ENCODE measurements around the gene MFGE8. TPM values are rescaled to one million over a fixed set of nuclear protein-coding genes. Genes with fewer than 3 reads are reported as not detected.

Gene MFGE8
- total and polyA plus RNA-seq, 9 of the 15 experiments (the other 6 are each of a cell fraction or from before 2014, with no cell fraction given), result 2.3 to 142 (median 62.3) TPM

- peak; percentile 93 for TF ChIP-seq TFE3 (CRISPR knock-in tag; IDR thresholded peaks at IDR 0.05)
- TF ChIP-seq REST (IDR thresholded peaks at IDR 0.05; ENCODE audit: borderline replicate concordance), result 0 out of 2 replicates have a peak, but pooled peaks have one; percentile 17
- no peak for TF ChIP-seq REST (CRISPR knock-in tag; IDR thresholded peaks at IDR 0.05; ENCODE audit: low read depth)
- TF ChIP-seq, protein P1, sequence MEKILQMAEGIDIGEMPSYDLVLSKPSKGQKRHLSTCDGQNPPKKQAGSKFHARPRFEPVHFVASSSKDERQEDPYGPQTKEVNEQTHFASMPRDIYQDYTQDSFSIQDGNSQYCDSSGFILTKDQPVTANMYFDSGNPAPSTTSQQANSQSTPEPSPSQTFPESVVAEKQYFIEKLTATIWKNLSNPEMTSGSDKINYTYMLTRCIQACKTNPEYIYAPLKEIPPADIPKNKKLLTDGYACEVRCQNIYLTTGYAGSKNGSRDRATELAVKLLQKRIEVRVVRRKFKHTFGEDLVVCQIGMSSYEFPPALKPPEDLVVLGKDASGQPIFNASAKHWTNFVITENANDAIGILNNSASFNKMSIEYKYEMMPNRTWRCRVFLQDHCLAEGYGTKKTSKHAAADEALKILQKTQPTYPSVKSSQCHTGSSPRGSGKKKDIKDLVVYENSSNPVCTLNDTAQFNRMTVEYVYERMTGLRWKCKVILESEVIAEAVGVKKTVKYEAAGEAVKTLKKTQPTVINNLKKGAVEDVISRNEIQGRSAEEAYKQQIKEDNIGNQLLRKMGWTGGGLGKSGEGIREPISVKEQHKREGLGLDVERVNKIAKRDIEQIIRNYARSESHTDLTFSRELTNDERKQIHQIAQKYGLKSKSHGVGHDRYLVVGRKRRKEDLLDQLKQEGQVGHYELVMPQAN (IDR thresholded peaks at IDR 0.05; ENCODE audit: borderline replicate concordance), result no peak
- TF ChIP-seq SNRNP70 (optimal IDR thresholded peaks at IDR 0.05; ENCODE audit: low read depth, low read length), result no peak
- TF ChIP-seq KLF1 (tag; IDR thresholded peaks at IDR 0.05), result no peak
- TF ChIP-seq TOE1 (IDR thresholded peaks at IDR 0.05; ENCODE audit: borderline replicate concordance), result peak; percentile 82; the same call in 1 of the 2 replicates
- TF ChIP-seq TOE1 (CRISPR knock-in tag; IDR thresholded peaks at IDR 0.05; ENCODE audit: borderline replicate concordance, low read depth), result no peak
- no peak for TF ChIP-seq THAP7 (CRISPR knock-in tag; IDR thresholded peaks at IDR 0.05)
- no peak for TF ChIP-seq MTA1 (IDR thresholded peaks at IDR 0.05; ENCODE audit: borderline replicate concordance)
- TF ChIP-seq, protein P2, sequence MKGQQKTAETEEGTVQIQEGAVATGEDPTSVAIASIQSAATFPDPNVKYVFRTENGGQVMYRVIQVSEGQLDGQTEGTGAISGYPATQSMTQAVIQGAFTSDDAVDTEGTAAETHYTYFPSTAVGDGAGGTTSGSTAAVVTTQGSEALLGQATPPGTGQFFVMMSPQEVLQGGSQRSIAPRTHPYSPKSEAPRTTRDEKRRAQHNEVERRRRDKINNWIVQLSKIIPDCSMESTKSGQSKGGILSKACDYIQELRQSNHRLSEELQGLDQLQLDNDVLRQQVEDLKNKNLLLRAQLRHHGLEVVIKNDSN (CRISPR knock-in tag; IDR thresholded peaks at IDR 0.05), result peak; percentile 62
- TF ChIP-seq ZNF766 (CRISPR knock-in tag; conservative IDR thresholded peaks at IDR 0.05), result 0 out of 2 replicates have a peak, but pooled peaks have one; percentile 24
These were observed 48.2 kb downstream of the MFGE8 start (continued) for GRCh38 chr15:88864861-88865497.

Measured in K562 (cell line).